BE2C (cell line): ENCODE measurements around the gene GSS.

Source experiments
- DNase-seq: peaks from one replicate; pipeline ENCODE4 v3.0.0-alpha.2; 2020
- H3K27me3 ChIP-seq: fragments of 250-450 bp; sonication (Bioruptor Pico); 2 replicates; pipeline ENCODE4 v1.5.1; 2020; ENCODE audit warnings: mild to moderate bottlenecking
- H3K36me3 ChIP-seq: fragments of 250-450 bp; sonication (Bioruptor Pico); 2 replicates; pipeline ENCODE4 v1.5.1; 2020; ENCODE audit warnings: mild to moderate bottlenecking
- H3K4me1 ChIP-seq: fragments of 250-450 bp; sonication (Bioruptor Pico); 2 replicates; pipeline ENCODE4 v1.5.1; 2020
- H3K4me3 ChIP-seq: 2 replicates; pipeline ENCODE4 v1.5.1; 2011; ENCODE audit warnings: low read depth, low read length
- H3K9me3 ChIP-seq: fragments of 250-450 bp; sonication (Bioruptor Pico); 2 replicates; pipeline ENCODE4 v1.5.1; 2020
- TF ChIP-seq, protein P1 (sequence below): IDR thresholded peaks from 2 replicates; pipeline ENCODE4 v1.5.1; 2012; ENCODE audit warnings: mild to moderate bottlenecking, low read depth, low read length

The GSS gene

DNA sequence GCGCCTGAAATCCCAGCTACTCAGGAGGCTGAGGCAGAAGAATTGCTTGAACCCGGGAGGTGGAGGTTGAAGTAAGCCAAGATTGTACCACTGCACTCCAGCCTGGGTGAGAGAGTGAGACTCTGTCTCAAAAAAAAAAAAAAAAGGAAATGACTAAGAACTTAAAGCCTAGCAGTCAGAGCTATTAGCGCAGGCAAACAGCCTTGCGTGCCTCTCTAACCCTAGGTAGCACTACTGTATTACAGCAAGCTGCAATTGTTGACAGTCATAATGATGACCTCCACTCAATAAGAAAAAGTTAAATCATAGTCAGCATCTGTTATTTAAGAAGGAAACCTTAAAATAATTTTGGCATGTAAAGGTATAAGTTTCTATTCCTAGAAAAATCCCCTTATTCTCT is 14.4 kb downstream of the GSS start:
- Histone ChIP-seq H3K27me3 (no peaks in the 10 kb centered on the region), H3K4me3 (no peak overlapping the region), H3K36me3 (peaks cover 18% of the 10 kb centered on the region), H3K4me1 (no peaks in the 10 kb centered on the region), H3K9me3 (no peaks in the 10 kb centered on the region)
- no peak for DNase-seq
- TF ChIP-seq, protein P1, sequence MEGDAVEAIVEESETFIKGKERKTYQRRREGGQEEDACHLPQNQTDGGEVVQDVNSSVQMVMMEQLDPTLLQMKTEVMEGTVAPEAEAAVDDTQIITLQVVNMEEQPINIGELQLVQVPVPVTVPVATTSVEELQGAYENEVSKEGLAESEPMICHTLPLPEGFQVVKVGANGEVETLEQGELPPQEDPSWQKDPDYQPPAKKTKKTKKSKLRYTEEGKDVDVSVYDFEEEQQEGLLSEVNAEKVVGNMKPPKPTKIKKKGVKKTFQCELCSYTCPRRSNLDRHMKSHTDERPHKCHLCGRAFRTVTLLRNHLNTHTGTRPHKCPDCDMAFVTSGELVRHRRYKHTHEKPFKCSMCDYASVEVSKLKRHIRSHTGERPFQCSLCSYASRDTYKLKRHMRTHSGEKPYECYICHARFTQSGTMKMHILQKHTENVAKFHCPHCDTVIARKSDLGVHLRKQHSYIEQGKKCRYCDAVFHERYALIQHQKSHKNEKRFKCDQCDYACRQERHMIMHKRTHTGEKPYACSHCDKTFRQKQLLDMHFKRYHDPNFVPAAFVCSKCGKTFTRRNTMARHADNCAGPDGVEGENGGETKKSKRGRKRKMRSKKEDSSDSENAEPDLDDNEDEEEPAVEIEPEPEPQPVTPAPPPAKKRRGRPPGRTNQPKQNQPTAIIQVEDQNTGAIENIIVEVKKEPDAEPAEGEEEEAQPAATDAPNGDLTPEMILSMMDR = no peak

DNA sequence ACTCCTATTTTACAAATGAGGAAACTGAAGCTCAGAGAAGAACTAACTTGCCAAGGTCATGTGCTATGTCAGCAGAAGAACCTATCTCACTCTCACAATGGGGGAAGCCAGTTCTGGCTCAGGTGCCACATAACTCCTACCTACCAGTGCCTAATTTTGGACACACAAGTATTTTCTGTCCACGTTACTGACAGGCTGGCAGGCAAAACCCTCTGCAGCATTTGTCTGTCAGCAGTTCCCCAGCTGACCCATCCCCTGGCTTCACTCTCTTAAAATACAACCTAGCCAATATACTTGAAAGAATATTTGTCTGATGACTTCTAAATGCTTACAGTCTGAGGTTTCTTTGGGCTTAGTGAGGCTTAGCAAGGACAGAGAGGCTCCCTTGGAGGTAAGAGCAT is 15.5 kb downstream of the GSS start:
- no peak for DNase-seq
- no peaks in the 10 kb centered on the region for H3K27me3 ChIP-seq
- H3K4me3 ChIP-seq = no peak overlapping the region
- TF ChIP-seq, protein P1 = no peak
- peaks cover 13% of the 10 kb centered on the region for H3K36me3 ChIP-seq
- H3K9me3 ChIP-seq = no peaks in the 10 kb centered on the region
- H3K4me1 ChIP-seq = no peaks in the 10 kb centered on the region

DNA sequence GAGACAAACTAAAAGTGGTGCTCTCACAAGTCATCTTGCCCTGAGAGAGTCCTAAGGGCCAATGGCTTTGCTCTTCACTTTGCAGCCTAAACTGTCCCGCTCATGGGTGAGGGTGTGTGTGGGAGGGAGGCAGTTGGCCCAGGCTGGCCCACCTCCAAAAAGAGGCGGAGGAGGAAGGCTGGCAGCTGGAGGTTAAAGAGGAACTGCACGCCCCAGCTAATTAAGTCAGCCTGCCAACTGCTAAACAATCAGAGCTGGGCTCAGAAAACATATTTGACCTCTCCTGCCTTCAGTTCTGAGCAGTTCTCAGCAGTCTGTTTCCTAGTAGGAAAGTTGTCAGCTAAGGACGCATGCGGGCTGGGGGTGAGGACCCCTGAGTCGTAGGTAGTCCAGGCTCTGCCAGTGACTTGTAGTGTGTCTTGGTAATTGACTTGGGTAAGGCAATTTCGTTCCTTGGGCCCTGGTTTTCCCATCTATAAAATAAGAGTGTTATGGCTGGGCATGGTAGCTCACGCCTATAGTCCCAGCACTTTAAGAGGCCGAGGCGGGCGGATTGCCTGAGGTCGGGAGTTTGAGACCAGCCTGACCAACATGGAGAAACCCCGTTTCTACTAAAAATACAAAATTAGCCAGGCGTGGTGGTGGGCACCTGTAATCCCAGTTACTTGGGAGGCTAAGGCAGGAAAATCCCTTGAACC is 17.0 kb downstream of the GSS start:
- H3K27me3 ChIP-seq = no peaks in the 10 kb centered on the region
- no peaks in the 10 kb centered on the region for H3K4me1 ChIP-seq
- no peak for DNase-seq
- peaks cover 12% of the 10 kb centered on the region for H3K36me3 ChIP-seq
- no peak overlapping the region for H3K4me3 ChIP-seq
- H3K9me3 ChIP-seq = no peaks in the 10 kb centered on the region
- TF ChIP-seq, protein P1 = no peak

DNA sequence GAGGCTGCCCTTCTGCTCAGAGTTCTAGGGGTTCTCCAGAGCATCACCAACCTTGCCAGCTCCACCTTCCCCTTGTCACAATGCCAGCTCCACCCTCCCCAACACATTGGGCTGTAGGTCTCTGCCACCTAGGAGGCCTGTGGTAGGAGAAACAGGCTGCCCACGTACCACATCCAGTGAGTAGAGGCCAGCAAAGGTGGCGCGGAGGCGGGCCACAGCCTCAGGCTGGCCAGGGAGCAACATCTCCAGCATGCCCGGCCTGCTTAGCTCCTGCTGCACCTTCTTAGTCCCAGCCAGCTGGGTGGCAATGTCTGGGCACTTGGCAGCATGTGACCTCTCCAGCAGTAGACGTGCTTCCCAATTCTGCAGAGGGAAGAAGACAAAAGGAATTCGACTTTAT is 23.8 kb downstream of the GSS start:
- H3K4me3 ChIP-seq = no peak overlapping the region
- H3K4me1 ChIP-seq = no peaks in the 10 kb centered on the region
- TF ChIP-seq, protein P1 = no peak
- no peak for DNase-seq
- H3K27me3 ChIP-seq = no peaks in the 10 kb centered on the region
- H3K36me3 ChIP-seq = peaks cover 15% of the 10 kb centered on the region
- H3K9me3 ChIP-seq = no peaks in the 10 kb centered on the region

DNA sequence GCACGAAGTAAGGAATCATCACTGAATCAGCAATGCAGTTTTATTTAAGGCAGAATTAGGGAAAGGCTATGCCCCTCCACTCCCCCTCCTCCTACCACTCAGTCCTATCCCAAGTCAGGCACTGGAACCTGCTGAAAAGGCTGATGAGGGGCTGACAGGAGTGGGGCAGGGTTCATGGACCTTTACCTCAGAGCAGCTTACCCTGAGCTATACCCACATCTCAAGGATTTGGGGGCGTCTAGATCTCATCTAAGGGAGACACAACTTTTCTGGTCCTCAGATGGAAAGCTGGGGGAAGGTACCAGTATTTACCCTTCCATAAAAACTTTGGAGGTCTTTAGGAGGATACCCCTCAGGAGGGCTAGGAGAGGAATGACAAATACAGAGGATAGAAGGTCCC is 27.2 kb downstream of the GSS start:
- no peak for DNase-seq
- Histone ChIP-seq H3K4me1 (no peaks in the 10 kb centered on the region), H3K4me3 (no peak overlapping the region), H3K9me3 (no peaks in the 10 kb centered on the region), H3K27me3 (no peaks in the 10 kb centered on the region), H3K36me3 (peaks cover 10% of the 10 kb centered on the region)
- TF ChIP-seq, protein P1 = no peak

DNA sequence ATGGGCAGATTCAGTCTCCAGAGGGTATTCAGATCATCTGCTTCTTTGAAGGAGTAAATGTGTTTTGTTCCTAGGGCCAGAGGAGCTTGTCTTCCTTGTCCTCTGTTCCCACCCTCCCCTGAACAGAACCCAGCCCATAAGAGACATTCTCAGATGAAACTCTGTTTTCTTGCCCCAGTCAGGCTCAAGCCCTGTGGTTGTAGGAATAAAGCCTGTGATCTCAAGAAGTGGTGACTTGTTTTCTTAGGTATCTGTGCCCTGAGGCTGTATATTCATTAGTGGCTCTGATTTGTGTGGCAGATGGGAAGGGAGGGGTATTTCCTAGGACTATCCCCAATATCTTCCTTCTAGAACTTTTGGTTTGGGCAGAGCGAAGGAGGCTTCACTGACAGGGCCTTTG is 27.9 kb downstream of the GSS start:
- Histone ChIP-seq H3K9me3 (no peaks in the 10 kb centered on the region), H3K27me3 (no peaks in the 10 kb centered on the region), H3K4me1 (no peaks in the 10 kb centered on the region), H3K36me3 (peaks cover 10% of the 10 kb centered on the region), H3K4me3 (no peak overlapping the region)
- TF ChIP-seq, protein P1 = no peak
- DNase-seq = no peak
